Fibroblast of lung (primary cell): ENCODE measurements around the gene TAL2. TPM values are rescaled to one million over a fixed set of nuclear protein-coding genes. Genes with fewer than 3 reads are reported as not detected.

Experiments used
- DNase-seq, 2 donors: peaks; one replicate each; pipeline versions ENCODE4 v3.0.0 to v3.0.0-alpha.2; 2010; ENCODE audit warnings: low read depth in 2 of 2
- H2AFZ ChIP-seq: 2 replicates; pipeline ENCODE4 v1.5.1; 2012; ENCODE audit warnings: low read length, control low read depth, inconsistent platforms
- H3K27ac ChIP-seq: 2 replicates; pipeline ENCODE4 v1.5.1; 2011; ENCODE audit warnings: low read length, control low read depth; ENCODE audit not compliant: insufficient read depth
- H3K27me3 ChIP-seq: 2 replicates; pipeline ENCODE4 v1.5.1; 2011; ENCODE audit warnings: mild to moderate bottlenecking, low read length; ENCODE audit not compliant: control insufficient read depth, insufficient read depth
- H3K36me3 ChIP-seq: 2 replicates; pipeline ENCODE4 v1.5.1; 2011; ENCODE audit warnings: low read length; ENCODE audit not compliant: control insufficient read depth, insufficient read depth
- H3K4me1 ChIP-seq: 2 replicates; pipeline ENCODE4 v1.5.1; 2011; ENCODE audit warnings: low read length; ENCODE audit not compliant: control insufficient read depth, insufficient read depth; ENCODE audit errors: extremely low read depth
- H3K4me2 ChIP-seq: 2 replicates; pipeline ENCODE4 v1.5.1; 2011; ENCODE audit warnings: low read length, control low read depth; ENCODE audit not compliant: insufficient read depth; ENCODE audit errors: extremely low read depth
- H3K4me3 ChIP-seq, 4 experiments: fragments of 200-600 bp in 1 of 4; sonication (generic) in 1 of 4; replicated peaks in 1 of 4; 2 replicates each; pipeline ENCODE4 v1.5.1; 2011 to 2016; ENCODE audit warnings: low read length in 4 of 4, low read depth in 3 of 4, mild to moderate bottlenecking in 3 of 4, control low read depth in 2 of 4, inconsistent platforms in 1 of 4, mixed read lengths in 1 of 4; ENCODE audit not compliant: insufficient read depth in 1 of 4; ENCODE audit errors: control extremely low read depth in 1 of 4
- H3K79me2 ChIP-seq: 2 replicates; pipeline ENCODE4 v1.5.1; 2012; ENCODE audit warnings: mild to moderate bottlenecking, low read length, inconsistent platforms; ENCODE audit not compliant: control insufficient read depth, insufficient read depth
- H3K9ac ChIP-seq: 2 replicates; pipeline ENCODE4 v1.5.1; 2011; ENCODE audit warnings: mild to moderate bottlenecking, low read length, control low read depth; ENCODE audit not compliant: insufficient read depth
- H3K9me3 ChIP-seq: 2 replicates; pipeline ENCODE4 v1.5.1; 2012; ENCODE audit warnings: low read depth, low read length; ENCODE audit not compliant: control insufficient read depth, insufficient read depth
- H4K20me1 ChIP-seq: 2 replicates; pipeline ENCODE4 v1.5.1; 2011; ENCODE audit warnings: low read length; ENCODE audit not compliant: control insufficient read depth, insufficient read depth; ENCODE audit errors: extremely low read depth
- EZH2 ChIP-seq: IDR thresholded peaks from 2 replicates; pipeline ENCODE4 v1.5.1; 2012; ENCODE audit warnings: low read length, control low read depth, mild to moderate bottlenecking; ENCODE audit errors: missing control alignments
- polyA plus RNA-seq, 2 donors: library from polyadenylated mRNA; depleted of rRNA in 1 of 2; stranded (reverse) in 1 of 2; unstranded in 1 of 2; fragments of >200 nt; gene quantifications; 2 replicates each; pipeline ENCODE4 v1.2.1, GENCODE V29; 2011 to 2012; ENCODE audit warnings: missing spikeins in 1 of 2
- total RNA-seq: library from RNA; depleted of rRNA; stranded (reverse); fragments of >200 nt; gene quantifications from 2 replicates; pipeline ENCODE4 v1.2.1, GENCODE V29; 2014
- TF ChIP-seq, protein P1 (sequence below), 2 donors: IDR thresholded peaks in 1 of 2; conservative IDR thresholded peaks in 1 of 2; 1 replicate in 1 of 2; 2 replicates in 1 of 2; pipeline ENCODE4 v1.5.1; 2011 to 2012; ENCODE audit warnings: low read length in 2 of 2, control low read depth in 1 of 2, inconsistent platforms in 1 of 2, low read depth in 1 of 2, mild to moderate bottlenecking in 1 of 2

Gene TAL2
- total and polyA plus RNA-seq, 2 donors (not counting 1 experiment from before 2014, with no cell fraction given) = 0.17 TPM; not detected in 1

GRCh38 chr9:105637787-105638395, 24.4 kb upstream of the TAL2 start:
- Histone ChIP-seq H3K9ac (no peak overlapping the region), H2AFZ (no peak overlapping the region), H3K27ac (no peak overlapping the region), H3K27me3 (no peaks in the 10 kb centered on the region), H3K36me3 (no peaks in the 10 kb centered on the region), H3K9me3 (no peaks in the 10 kb centered on the region), H4K20me1 (no peaks in the 10 kb centered on the region), H3K79me2 (no peaks in the 10 kb centered on the region), H3K4me3 (no peak overlapping the region), H3K4me1 (no peaks in the 10 kb centered on the region), H3K4me2 (no peak overlapping the region)
- TF ChIP-seq EZH2 = no peak
- TF ChIP-seq, protein P1, sequence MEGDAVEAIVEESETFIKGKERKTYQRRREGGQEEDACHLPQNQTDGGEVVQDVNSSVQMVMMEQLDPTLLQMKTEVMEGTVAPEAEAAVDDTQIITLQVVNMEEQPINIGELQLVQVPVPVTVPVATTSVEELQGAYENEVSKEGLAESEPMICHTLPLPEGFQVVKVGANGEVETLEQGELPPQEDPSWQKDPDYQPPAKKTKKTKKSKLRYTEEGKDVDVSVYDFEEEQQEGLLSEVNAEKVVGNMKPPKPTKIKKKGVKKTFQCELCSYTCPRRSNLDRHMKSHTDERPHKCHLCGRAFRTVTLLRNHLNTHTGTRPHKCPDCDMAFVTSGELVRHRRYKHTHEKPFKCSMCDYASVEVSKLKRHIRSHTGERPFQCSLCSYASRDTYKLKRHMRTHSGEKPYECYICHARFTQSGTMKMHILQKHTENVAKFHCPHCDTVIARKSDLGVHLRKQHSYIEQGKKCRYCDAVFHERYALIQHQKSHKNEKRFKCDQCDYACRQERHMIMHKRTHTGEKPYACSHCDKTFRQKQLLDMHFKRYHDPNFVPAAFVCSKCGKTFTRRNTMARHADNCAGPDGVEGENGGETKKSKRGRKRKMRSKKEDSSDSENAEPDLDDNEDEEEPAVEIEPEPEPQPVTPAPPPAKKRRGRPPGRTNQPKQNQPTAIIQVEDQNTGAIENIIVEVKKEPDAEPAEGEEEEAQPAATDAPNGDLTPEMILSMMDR (conservative IDR thresholded peaks at IDR 0.05 in 1 of 2, IDR thresholded peaks at IDR 0.05 in 1 of 2; ENCODE audit: low read depth in 1 of 2, low read length in 2 of 2) = peak; percentile 29 to 48
- DNase-seq = peak in 1 of 2 donors; percentile 4

DNA sequence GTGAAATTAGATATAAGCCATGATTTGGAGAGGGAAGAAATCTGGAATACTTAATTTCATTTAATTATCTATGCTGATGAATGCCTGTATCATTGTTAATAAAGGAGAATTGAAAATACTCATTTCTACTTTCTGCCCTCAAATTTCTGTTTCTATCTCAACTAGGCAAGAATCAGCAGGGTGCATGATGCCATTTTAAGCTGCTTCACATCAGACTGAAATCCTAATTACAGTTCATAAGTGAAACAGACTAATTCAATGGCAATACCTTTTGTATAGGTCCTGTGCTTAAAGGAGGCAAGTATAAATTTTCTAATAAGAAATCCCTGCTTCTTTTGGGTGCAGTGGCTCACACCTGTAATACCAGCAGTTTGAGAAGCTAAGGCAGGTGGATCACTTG, 22.3 kb upstream of the TAL2 start:
- Histone ChIP-seq H3K27ac (no peak overlapping the region), H3K9ac (no peak overlapping the region), H3K79me2 (no peaks in the 10 kb centered on the region), H3K4me2 (no peak overlapping the region), H3K9me3 (no peaks in the 10 kb centered on the region), H4K20me1 (no peaks in the 10 kb centered on the region), H3K27me3 (no peaks in the 10 kb centered on the region), H2AFZ (no peak overlapping the region), H3K4me3 (no peak overlapping the region), H3K4me1 (no peaks in the 10 kb centered on the region), H3K36me3 (no peaks in the 10 kb centered on the region)
- no peak for DNase-seq
- TF ChIP-seq, protein P1 (conservative IDR thresholded peaks at IDR 0.05 in 1 of 2, IDR thresholded peaks at IDR 0.05 in 1 of 2; ENCODE audit: low read depth in 1 of 2, low read length in 2 of 2) = no peak
- no peak for TF ChIP-seq EZH2

DNA sequence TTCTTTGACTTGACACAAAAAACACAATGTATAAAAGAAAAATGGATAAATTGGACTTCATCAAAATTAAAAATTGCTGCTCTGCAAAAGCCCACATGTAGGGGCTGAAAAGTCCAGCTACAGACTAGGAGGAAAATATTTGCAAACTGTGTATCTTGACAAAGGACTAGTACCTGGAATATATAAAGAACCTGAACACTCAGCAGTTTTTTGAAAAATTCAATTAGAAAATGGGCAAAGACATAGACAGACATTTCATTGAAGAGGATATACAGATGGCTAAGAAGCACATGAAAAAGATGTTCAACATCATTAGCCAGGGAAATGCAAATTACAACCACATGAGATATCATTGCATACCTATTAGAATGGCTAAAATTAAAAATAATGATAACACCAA, 18.5 kb upstream of the TAL2 start:
- H4K20me1 ChIP-seq = no peaks in the 10 kb centered on the region
- no peak overlapping the region for H3K27ac ChIP-seq
- no peaks in the 10 kb centered on the region for H3K36me3 ChIP-seq
- no peak overlapping the region for H3K4me2 ChIP-seq
- no peaks in the 10 kb centered on the region for H3K9me3 ChIP-seq
- DNase-seq = no peak
- H3K4me3 ChIP-seq = no peak overlapping the region
- no peak for TF ChIP-seq EZH2
- TF ChIP-seq, protein P1 (conservative IDR thresholded peaks at IDR 0.05 in 1 of 2, IDR thresholded peaks at IDR 0.05 in 1 of 2; ENCODE audit: low read depth in 1 of 2, low read length in 2 of 2) = no peak
- H3K4me1 ChIP-seq = no peaks in the 10 kb centered on the region
- no peaks in the 10 kb centered on the region for H3K27me3 ChIP-seq
- no peak overlapping the region for H2AFZ ChIP-seq
- H3K79me2 ChIP-seq = no peaks in the 10 kb centered on the region
- no peak overlapping the region for H3K9ac ChIP-seq
